Neuronal stem cell (in vitro differentiated cells): ENCODE data around the gene PATZ1.

Experiments
- DNase-seq: peaks from one replicate; pipeline ENCODE4 v3.0.0-alpha.2; 2013; ENCODE audit warnings: low spot score
- H2AFZ ChIP-seq: one replicate; pipeline ENCODE4 v1.6.1; 2013; ENCODE audit warnings: mild to moderate bottlenecking, low read length, inconsistent platforms
- H2AK5ac ChIP-seq: 2 replicates; pipeline ENCODE4 v1.6.1; 2013; ENCODE audit warnings: low read depth, mild to moderate bottlenecking, inconsistent platforms, low read length, moderate library complexity, mixed read lengths
- H2BK120ac ChIP-seq: 2 replicates; pipeline ENCODE4 v1.6.1; 2013; ENCODE audit warnings: low read depth, mild to moderate bottlenecking, inconsistent platforms, low read length, moderate library complexity, mixed read lengths
- H2BK12ac ChIP-seq: one replicate; pipeline ENCODE4 v1.6.1; 2013; ENCODE audit warnings: low read length, inconsistent platforms
- H2BK15ac ChIP-seq: 2 replicates; pipeline ENCODE4 v1.6.1; 2013; ENCODE audit warnings: mild to moderate bottlenecking, low read length, inconsistent platforms, mixed read lengths
- H2BK5ac ChIP-seq: one replicate; pipeline ENCODE4 v1.6.1; 2013; ENCODE audit warnings: inconsistent platforms, mild to moderate bottlenecking, low read length, moderate library complexity
- H3K14ac ChIP-seq: one replicate; pipeline ENCODE4 v1.6.1; 2013; ENCODE audit warnings: low read length, inconsistent platforms
- H3K18ac ChIP-seq: 2 replicates; pipeline ENCODE4 v1.6.1; 2013; ENCODE audit warnings: low read length, inconsistent platforms
- H3K23ac ChIP-seq: 2 replicates; pipeline ENCODE4 v1.6.1; 2013; ENCODE audit warnings: low read depth, mild to moderate bottlenecking, mixed read lengths, low read length, inconsistent platforms; ENCODE audit not compliant: poor library complexity
- H3K27ac ChIP-seq: replicated peaks from 3 replicates; pipeline ENCODE4 v1.5.1; 2013; ENCODE audit warnings: low read length, inconsistent platforms
- H3K27me3 ChIP-seq, 3 experiments: 2 replicates each; pipeline ENCODE4 v1.6.1; 2013; ENCODE audit warnings: low read length in 3 of 3, mild to moderate bottlenecking in 2 of 3, inconsistent platforms in 1 of 3, low read depth in 1 of 3, mixed read lengths in 1 of 3, moderate library complexity in 1 of 3; ENCODE audit not compliant: control insufficient read depth in 3 of 3, insufficient read depth in 3 of 3
- H3K36me3 ChIP-seq, 2 donors: replicated peaks in 1 of 2; 2 replicates each; pipeline ENCODE4 v1.6.1; 2013; ENCODE audit warnings: low read length in 2 of 2; ENCODE audit not compliant: control insufficient read depth in 2 of 2, insufficient read depth in 2 of 2
- H3K4ac ChIP-seq: 2 replicates; pipeline ENCODE4 v1.6.1; 2013; ENCODE audit warnings: inconsistent platforms, mild to moderate bottlenecking, low read length, moderate library complexity
- H3K4me1 ChIP-seq, 2 donors: 1 replicate in 1 of 2; 2 replicates in 1 of 2; pipeline ENCODE4 v1.6.1; 2013; ENCODE audit warnings: low read length in 2 of 2, low read depth in 1 of 2; ENCODE audit not compliant: control insufficient read depth in 2 of 2, insufficient read depth in 1 of 2
- H3K4me2 ChIP-seq: one replicate; pipeline ENCODE4 v1.6.1; 2013; ENCODE audit warnings: mild to moderate bottlenecking, low read length, inconsistent platforms; ENCODE audit not compliant: insufficient read depth, poor library complexity, severe bottlenecking
- H3K4me3 ChIP-seq, 2 donors: 2 replicates each; pipeline ENCODE4 v1.5.1; 2013; ENCODE audit warnings: low read length in 2 of 2, mild to moderate bottlenecking in 2 of 2, inconsistent platforms in 1 of 2, moderate library complexity in 1 of 2
- H3K79me1 ChIP-seq: one replicate; pipeline ENCODE4 v1.6.1; 2013; ENCODE audit warnings: low read depth, mild to moderate bottlenecking, inconsistent platforms, low read length, moderate library complexity
- H3K9ac ChIP-seq: one replicate; pipeline ENCODE4 v1.6.1; 2013; ENCODE audit warnings: mild to moderate bottlenecking, low read depth, low read length, inconsistent platforms; ENCODE audit not compliant: poor library complexity
- H3K9me3 ChIP-seq, 2 donors: replicated peaks in 1 of 2; 2 replicates each; pipeline versions ENCODE3 to v1.6.1; 2013; ENCODE audit warnings: low read length in 2 of 2, mild to moderate bottlenecking in 2 of 2, inconsistent platforms in 1 of 2, low read depth in 1 of 2, mixed read lengths in 1 of 2, moderate library complexity in 1 of 2; ENCODE audit not compliant: control insufficient read depth in 2 of 2, insufficient read depth in 1 of 2
- H4K8ac ChIP-seq: one replicate; pipeline ENCODE4 v1.6.1; 2013; ENCODE audit warnings: low read depth, mild to moderate bottlenecking, inconsistent platforms, low read length, moderate library complexity
- H4K91ac ChIP-seq: one replicate; pipeline ENCODE4 v1.6.1; 2013; ENCODE audit warnings: low read length, low read depth, mild to moderate bottlenecking, inconsistent platforms; ENCODE audit not compliant: poor library complexity
- WGBS, 2 donors: extraction: QIAGEN DNeasy Blood & Tissue Kit; methylation state at CpG; one replicate each; pipeline ENCODE4 v1.1.7; 2013; ENCODE audit warnings: missing lambda C conversion rate in 2 of 2, mixed read lengths in 1 of 2; ENCODE audit not compliant: insufficient read length in 2 of 2, insufficient replicate concordance in 1 of 2; ENCODE audit errors: extremely low coverage in 2 of 2; 5-methylcytosine and 5-hydroxymethylcytosine counted together

PATZ1 gene

GRCh38 chr22:31332010-31332409, 14.1 kb downstream of the PATZ1 start:
- Histone ChIP-seq H2BK12ac (no peak overlapping the region), H3K36me3 (peaks cover 66 to 94% of the 10 kb centered on the region in 2 donors)

GRCh38 chr22:31329453-31330215, 16.5 kb downstream of the PATZ1 start:
- H4K8ac ChIP-seq, result no peak overlapping the region
- H3K4me3 ChIP-seq, result no peak overlapping the region
- H2AFZ ChIP-seq, result no peak overlapping the region
- H2BK120ac ChIP-seq, result no peak overlapping the region
- no peak for DNase-seq
- H3K4ac ChIP-seq, result no peak overlapping the region
- H4K91ac ChIP-seq, result no peak overlapping the region
- no CpG with 5 or more reads among the region's 9 CpGs for WGBS, 2 donors
- H3K23ac ChIP-seq, result no peak overlapping the region
- H2BK12ac ChIP-seq, result no peak overlapping the region
- H2AK5ac ChIP-seq, result no peak overlapping the region
- no peak overlapping the region for H3K14ac ChIP-seq
- no peak overlapping the region for H3K4me2 ChIP-seq
- H3K18ac ChIP-seq, result no peak overlapping the region
- H2BK5ac ChIP-seq, result no peak overlapping the region
- H2BK15ac ChIP-seq, result no peak overlapping the region
- H3K36me3 ChIP-seq, result peaks cover 68 to 98% of the 10 kb centered on the region in 2 donors
- no peak overlapping the region for H3K9ac ChIP-seq
- H3K79me1 ChIP-seq, result peaks cover 12% of the 10 kb centered on the region
- no peaks in the 10 kb centered on the region for H3K9me3 ChIP-seq
- no peaks in the 10 kb centered on the region for H3K27me3 ChIP-seq
- H3K27ac ChIP-seq, result no peak overlapping the region
- H3K4me1 ChIP-seq, result no peaks in the 10 kb centered on the region

More at GRCh38 chr22:31332010-31332409, 14.1 kb downstream of the PATZ1 start:
- no peaks in the 10 kb centered on the region for H3K27me3 ChIP-seq
- H3K79me1 ChIP-seq, result peaks cover 12% of the 10 kb centered on the region
- no peak overlapping the region for H4K91ac ChIP-seq
- H3K4me1 ChIP-seq, result no peaks in the 10 kb centered on the region
- no peak overlapping the region for H2AFZ ChIP-seq
- no peak overlapping the region for H2BK15ac ChIP-seq
- no peak overlapping the region for H3K4me2 ChIP-seq
- no peak overlapping the region for H3K14ac ChIP-seq
- H4K8ac ChIP-seq, result no peak overlapping the region
- no peak for DNase-seq
- H2AK5ac ChIP-seq, result no peak overlapping the region
- no peak overlapping the region for H3K23ac ChIP-seq
- no CpG with 5 or more reads among the region's 8 CpGs for WGBS, 2 donors
- no peak overlapping the region for H2BK120ac ChIP-seq
- no peak overlapping the region for H3K9ac ChIP-seq
- H3K4ac ChIP-seq, result no peak overlapping the region
- no peak overlapping the region for H3K4me3 ChIP-seq
- H3K9me3 ChIP-seq, result no peaks in the 10 kb centered on the region
- H3K18ac ChIP-seq, result no peak overlapping the region
- H2BK5ac ChIP-seq, result no peak overlapping the region
- no peak overlapping the region for H3K27ac ChIP-seq

GRCh38 chr22:31329029-31329428, 17.1 kb downstream of the PATZ1 start:
- Histone ChIP-seq H2BK12ac (no peak overlapping the region), H3K27me3 (no peaks in the 10 kb centered on the region), H3K4ac (no peak overlapping the region), H4K8ac (no peak overlapping the region), H3K18ac (no peak overlapping the region), H3K9ac (peak overlapping the region; percentile 61), H3K4me3 (no peak overlapping the region), H3K14ac (no peak overlapping the region), H3K4me2 (no peak overlapping the region), H3K4me1 (no peaks in the 10 kb centered on the region), H2BK15ac (no peak overlapping the region), H3K23ac (no peak overlapping the region), H2BK5ac (no peak overlapping the region), H2AFZ (no peak overlapping the region), H2AK5ac (no peak overlapping the region), H3K9me3 (no peaks in the 10 kb centered on the region), H4K91ac (no peak overlapping the region), H3K36me3 (peaks cover 62 to 96% of the 10 kb centered on the region in 2 donors), H3K27ac (no peak overlapping the region), H2BK120ac (no peak overlapping the region), H3K79me1 (peaks cover 10% of the 10 kb centered on the region)
- DNase-seq, result no peak
- no CpG with 5 or more reads among the region's 4 CpGs for WGBS, 2 donors

- no peak for DNase-seq
- H3K14ac ChIP-seq, result no peak overlapping the region
- no peak overlapping the region for H4K91ac ChIP-seq
- peaks cover 10% of the 10 kb centered on the region for H3K79me1 ChIP-seq
- H3K4me2 ChIP-seq, result no peak overlapping the region
- H2BK5ac ChIP-seq, result no peak overlapping the region
- H3K27ac ChIP-seq, result no peak overlapping the region
- no peak overlapping the region for H3K23ac ChIP-seq
- no peaks in the 10 kb centered on the region for H3K4me1 ChIP-seq
- no peak overlapping the region for H2BK15ac ChIP-seq
- no peak overlapping the region for H3K9ac ChIP-seq
- WGBS, 2 donors, result no CpG with 5 or more reads among the region's 13 CpGs
- peaks cover 58 to 96% of the 10 kb centered on the region in 2 donors for H3K36me3 ChIP-seq
- H3K18ac ChIP-seq, result no peak overlapping the region
- no peak overlapping the region for H4K8ac ChIP-seq
- H2BK12ac ChIP-seq, result no peak overlapping the region
- H2AFZ ChIP-seq, result no peak overlapping the region
- no peaks in the 10 kb centered on the region for H3K9me3 ChIP-seq
- no peak overlapping the region for H2AK5ac ChIP-seq
- H3K4me3 ChIP-seq, result no peak overlapping the region
- H3K27me3 ChIP-seq, result no peaks in the 10 kb centered on the region
- H3K4ac ChIP-seq, result no peak overlapping the region
- H2BK120ac ChIP-seq, result no peak overlapping the region
These were observed 17.6 kb downstream of the PATZ1 start for GRCh38 chr22:31328544-31328960.
